ENCODE results near the gene DNAH1. TPM values are rescaled to one million over a fixed set of nuclear protein-coding genes. Genes with fewer than 3 reads are reported as not detected.

The DNAH1 gene
- total and polyA plus RNA-seq, 7 donors, result 1.2 to 8.6 (median 4.6) TPM

GRCh38 chr3:52374173-52374572 is 58.1 kb downstream of the DNAH1 start:
- TF ChIP-seq EP300 (IDR thresholded peaks at IDR 0.05) (no peak), POLR2AphosphoS5 (IDR thresholded peaks at IDR 0.05) (no peak), POLR2A (IDR thresholded peaks at IDR 0.05) (no peak), CTCF (IDR thresholded peaks at IDR 0.05) (no peak)
- intact Hi-C loops (cut with DNase I), result no loop called here
- peaks cover 0 to 9% (median 0%) of the 10 kb centered on the region in 3 donors for H3K27me3 ChIP-seq
- peaks cover 0 to 5% (median 0%) of the 10 kb centered on the region in 4 donors for H3K36me3 ChIP-seq
- H3K4me3 ChIP-seq, result no peak overlapping the region
- DNase-seq, result no peak
- 94 to 96% methylated on average over 2 of the region's 2 CpGs for WGBS, 2 donors
- H3K9me3 ChIP-seq, result no peaks in the 10 kb centered on the region
- no peak overlapping the region for H3K27ac ChIP-seq
- peaks cover 0 to 5% (median 0%) of the 10 kb centered on the region in 4 donors for H3K4me1 ChIP-seq

- intact Hi-C loops (cut with DNase I), result no loop called here
- H3K9me3 ChIP-seq, result no peaks in the 10 kb centered on the region
- no peak for DNase-seq
- H3K27ac ChIP-seq, result no peak overlapping the region
- H3K4me3 ChIP-seq, result no peak overlapping the region
- TF ChIP-seq POLR2AphosphoS5 (IDR thresholded peaks at IDR 0.05), result no peak
- no peak for TF ChIP-seq EP300 (IDR thresholded peaks at IDR 0.05)
- no peak for TF ChIP-seq CTCF (IDR thresholded peaks at IDR 0.05)
- TF ChIP-seq POLR2A (IDR thresholded peaks at IDR 0.05), result no peak
- WGBS, 2 donors, result 90% methylated on average over 10 of the region's 10 CpGs
- no peaks in the 10 kb centered on the region for H3K4me1 ChIP-seq
- no peaks in the 10 kb centered on the region for H3K27me3 ChIP-seq
- H3K36me3 ChIP-seq, result peaks cover 0 to 5% (median 0%) of the 10 kb centered on the region in 4 donors
Observed at GRCh38 chr3:52379610-52380009, 63.5 kb downstream of the DNAH1 start.

GRCh38 chr3:52380023-52380422 is 63.9 kb downstream of the DNAH1 start:
- intact Hi-C loops (cut with DNase I), result no loop called here
- Histone ChIP-seq H3K27ac (no peak overlapping the region), H3K4me1 (no peaks in the 10 kb centered on the region), H3K9me3 (no peaks in the 10 kb centered on the region), H3K4me3 (no peak overlapping the region), H3K27me3 (no peaks in the 10 kb centered on the region), H3K36me3 (peaks cover 0 to 5% (median 0%) of the 10 kb centered on the region in 4 donors)
- DNase-seq, result no peak
- no peak for TF ChIP-seq POLR2AphosphoS5 (IDR thresholded peaks at IDR 0.05)
- no peak for TF ChIP-seq CTCF (IDR thresholded peaks at IDR 0.05)
- TF ChIP-seq POLR2A (IDR thresholded peaks at IDR 0.05), result no peak
- TF ChIP-seq EP300 (IDR thresholded peaks at IDR 0.05), result no peak
- 89 to 92% methylated on average over 10 of the region's 10 CpGs for WGBS, 2 donors

GRCh38 chr3:52381623-52382022 is 65.5 kb downstream of the DNAH1 start:
- H3K4me1 ChIP-seq, result no peaks in the 10 kb centered on the region
- DNase-seq, result no peak
- no peaks in the 10 kb centered on the region for H3K36me3 ChIP-seq
- H3K4me3 ChIP-seq, result no peak overlapping the region
- no peaks in the 10 kb centered on the region for H3K27me3 ChIP-seq
- no peaks in the 10 kb centered on the region for H3K9me3 ChIP-seq
- intact Hi-C loops (cut with DNase I), result no loop called here
- H3K27ac ChIP-seq, result no peak overlapping the region
- WGBS, 2 donors, result 87 to 94% methylated on average over 18 of the region's 18 CpGs
- TF ChIP-seq POLR2AphosphoS5 (IDR thresholded peaks at IDR 0.05) (no peak), CTCF (IDR thresholded peaks at IDR 0.05) (no peak), POLR2A (IDR thresholded peaks at IDR 0.05) (no peak), EP300 (IDR thresholded peaks at IDR 0.05) (no peak)

GRCh38 chr3:52383446-52383845 is 67.3 kb downstream of the DNAH1 start:
- Histone ChIP-seq H3K9me3 (no peaks in the 10 kb centered on the region), H3K27me3 (no peaks in the 10 kb centered on the region), H3K4me3 (no peak overlapping the region), H3K27ac (no peak overlapping the region), H3K4me1 (no peaks in the 10 kb centered on the region), H3K36me3 (no peaks in the 10 kb centered on the region)
- TF ChIP-seq EP300 (IDR thresholded peaks at IDR 0.05) (no peak), CTCF (IDR thresholded peaks at IDR 0.05) (no peak), POLR2A (IDR thresholded peaks at IDR 0.05) (no peak), POLR2AphosphoS5 (IDR thresholded peaks at IDR 0.05) (no peak)
- no peak for DNase-seq
- WGBS, 2 donors, result 90 to 94% methylated on average over 14 of the region's 14 CpGs
- intact Hi-C loops (cut with DNase I), result no loop called here
